PC-3 (cell line): Measurements from ENCODE around the gene NAPEPLD. TPM values are rescaled to one million over a fixed set of nuclear protein-coding genes. Genes with fewer than 3 reads are reported as not detected.
"Not testable (repeated sequence)": the region's sequence is repeated elsewhere in the genome, so short reads cannot be mapped to it uniquely, and the experiment has no call there.

Source experiments
- ATAC-seq: fragments of 200-7000 bp; cut with Tn5 transposase; 2 replicates; pipeline ENCODE4 v1.9.1; 2020; ENCODE audit warnings: mild to moderate bottlenecking, moderate library complexity
- BruUV-seq: library from RNA; stranded (reverse); fragments of 400-500 nt; replicated peaks from 2 replicates; lab custom pipeline; 2021; lab: Mats Ljungman, UMichigan
- CTCF ChIA-PET: fragments of 300-600 bp; sonication (Branson Sonifier 250); formaldehyde crosslinking; loops from one replicate; lab custom pipeline; 2022; ENCODE audit warnings: antibody characterized with exemption; lab: Charles Lee
- POLR2A ChIA-PET: fragments of 300-600 bp; sonication (Branson Sonifier 250); formaldehyde crosslinking; loops from one replicate; lab custom pipeline; 2022; ENCODE audit warnings: antibody characterized with exemption; ENCODE audit not compliant: unreplicated experiment; lab: Charles Lee
- DNase-seq: peaks from one replicate; pipeline ENCODE4 v3.0.0-alpha.2; 2015
- H2AFZ ChIP-seq: fragments of 300-600 bp; sonication (generic); 2 replicates; pipeline ENCODE4 v1.6.0; 2016; ENCODE audit warnings: antibody characterized with exemption, low read length
- H3F3A ChIP-seq: fragments of 300-600 bp; sonication (generic); one replicate; pipeline ENCODE4 v1.6.0; 2017; ENCODE audit warnings: antibody characterized with exemption, low read length, control low read depth, mild to moderate bottlenecking; ENCODE audit not compliant: unreplicated experiment
- H3K27ac ChIP-seq: fragments of 300-600 bp; sonication (generic); 2 replicates; pipeline ENCODE4 v1.5.1; 2016; ENCODE audit warnings: mild to moderate bottlenecking, low read length
- H3K27me3 ChIP-seq: fragments of 300-600 bp; sonication (generic); 2 replicates; pipeline ENCODE4 v1.6.1; 2016; ENCODE audit warnings: low read length, mixed read lengths
- H3K36me3 ChIP-seq: fragments of 300-600 bp; sonication (generic); 2 replicates; pipeline ENCODE4 v1.6.1; 2016; ENCODE audit warnings: low read depth, mixed run types, low read length, mixed read lengths
- H3K4me1 ChIP-seq: fragments of 300-600 bp; sonication (generic); 2 replicates; pipeline ENCODE4 v1.5.1; 2016; ENCODE audit warnings: low read length; ENCODE audit not compliant: insufficient read depth
- H3K4me2 ChIP-seq: fragments of 300-600 bp; sonication (generic); 2 replicates; pipeline ENCODE4 v1.6.0; 2016; ENCODE audit warnings: low read length
- H3K4me3 ChIP-seq: fragments of 300-600 bp; sonication (generic); 2 replicates; pipeline ENCODE4 v1.5.1; 2016; ENCODE audit warnings: mild to moderate bottlenecking, low read length, mixed read lengths
- H3K79me2 ChIP-seq: fragments of 300-600 bp; sonication (generic); 2 replicates; pipeline ENCODE4 v1.6.1; 2017; ENCODE audit warnings: low read length, mixed read lengths
- H3K9ac ChIP-seq: fragments of 300-600 bp; sonication (generic); 2 replicates; pipeline ENCODE4 v1.6.0; 2016; ENCODE audit warnings: mild to moderate bottlenecking, low read length
- H3K9me2 ChIP-seq: fragments of 300-600 bp; sonication (generic); replicated peaks from 2 replicates; pipeline ENCODE4 v1.6.1; 2016; ENCODE audit warnings: mixed run types, low read length, mixed read lengths
- H3K9me3 ChIP-seq: fragments of 300-600 bp; sonication (generic); 2 replicates; pipeline ENCODE4 v1.6.1; 2016; ENCODE audit warnings: low read length, mixed read lengths
- H4K20me1 ChIP-seq: fragments of 300-600 bp; sonication (generic); 2 replicates; pipeline ENCODE4 v1.6.1; 2016; ENCODE audit warnings: low read length, mixed read lengths
- CTCF ChIP-seq: fragments of 300-600 bp; sonication (generic); conservative IDR thresholded peaks from 2 replicates; pipeline ENCODE4 v1.5.1; 2017; ENCODE audit warnings: antibody characterized with exemption, low read depth, mild to moderate bottlenecking, low read length
- EZH2 ChIP-seq: fragments of 300-600 bp; sonication (generic); IDR thresholded peaks from one replicate; pipeline ENCODE4 v1.6.1; 2017; ENCODE audit warnings: antibody characterized with exemption, mild to moderate bottlenecking, low read length; ENCODE audit not compliant: unreplicated experiment
- EZH2phosphoT487 ChIP-seq: fragments of 300-600 bp; sonication (generic); IDR thresholded peaks from 2 replicates; pipeline ENCODE4 v1.6.1; 2018; ENCODE audit warnings: mild to moderate bottlenecking, antibody characterized with exemption, low read length, borderline replicate concordance
- intact Hi-C: fragments of 100-400 bp; cut with micrococcal nuclease; formaldehyde crosslinking; loops from 2 replicates; pipeline ENCODE4 v1.9.0; 2023
- total RNA-seq: library from RNA; depleted of rRNA; stranded (reverse); fragments of >200 nt; gene quantifications from 2 replicates; pipeline ENCODE4 v1.2.3, GENCODE V29; 2014

Gene NAPEPLD
- total RNA-seq, 1 experiment from 2014 or later: 2.5 TPM

- H3F3A ChIP-seq, CTCF ChIA-PET, H3K4me2 ChIP-seq, H3K36me3 ChIP-seq, H3K27ac ChIP-seq, H3K9me2 ChIP-seq, H4K20me1 ChIP-seq, ATAC-seq, intact Hi-C loops, POLR2A ChIA-PET, H3K9ac ChIP-seq, H2AFZ ChIP-seq, H3K9me3 ChIP-seq, BruUV-seq, DNase-seq, H3K4me3 ChIP-seq, H3K27me3 ChIP-seq, H3K4me1 ChIP-seq, H3K79me2 ChIP-seq: not testable (repeated sequence)
These were observed 6.6 kb upstream of the NAPEPLD start for GRCh38 chr7:103155331-103156024.

- Histone ChIP-seq H3K27ac (no peak overlapping the region), H3K9me3 (no peaks in the 10 kb centered on the region), H3K4me1 (peaks cover 11% of the 10 kb centered on the region), H3K79me2 (no peaks in the 10 kb centered on the region), H3K27me3 (no peaks in the 10 kb centered on the region), H4K20me1 (no peaks in the 10 kb centered on the region), H3F3A (no peaks in the 10 kb centered on the region), H2AFZ (no peak overlapping the region), H3K9ac (no peak overlapping the region), H3K36me3 (no peaks in the 10 kb centered on the region), H3K4me3 (no peak overlapping the region), H3K4me2 (no peak overlapping the region), H3K9me2 (no peaks in the 10 kb centered on the region)
- no TSS peak for BruUV-seq
- DNase-seq (no peak), ATAC-seq (no peak)
- intact Hi-C loops: no loop called here
- CTCF ChIA-PET: no interaction called here
- POLR2A ChIA-PET: no interaction called here
- no peak for TF ChIP-seq EZH2
- no peak for TF ChIP-seq EZH2phosphoT487
- TF ChIP-seq CTCF: no peak
These were observed 5.1 kb upstream of the NAPEPLD start for GRCh38 chr7:103154042-103154441.

- H3K27me3 ChIP-seq, ATAC-seq, H3K9me2 ChIP-seq, H3K9me3 ChIP-seq, DNase-seq, H3K27ac ChIP-seq, H3F3A ChIP-seq, BruUV-seq, H3K4me2 ChIP-seq, POLR2A ChIA-PET, H2AFZ ChIP-seq, H3K36me3 ChIP-seq, H3K4me3 ChIP-seq, H3K79me2 ChIP-seq, H4K20me1 ChIP-seq, intact Hi-C loops, H3K9ac ChIP-seq: not testable (repeated sequence)
- CTCF ChIA-PET: interaction anchor here (0.6 kb wide), 1 partner anchor 404 kb away, joined by 3 read pairs; the partner anchor contains the start of gene FAM185A
- H3K4me1 ChIP-seq: peaks cover 11% of the 10 kb centered on the region
These were observed 4.1 kb upstream of the NAPEPLD start for GRCh38 chr7:103152744-103153617.

- H3K4me1 ChIP-seq: peaks cover 14% of the 10 kb centered on the region
- CTCF ChIA-PET: interaction anchor here (0.6 kb wide), 1 partner anchor 404 kb away, joined by 3 read pairs; the partner anchor contains the start of gene FAM185A
- H3K4me3 ChIP-seq, H3K27me3 ChIP-seq, BruUV-seq, H3K4me2 ChIP-seq, ATAC-seq, H3F3A ChIP-seq, H3K27ac ChIP-seq, DNase-seq, H4K20me1 ChIP-seq, H3K9me2 ChIP-seq, intact Hi-C loops, H2AFZ ChIP-seq, H3K36me3 ChIP-seq, H3K9ac ChIP-seq, POLR2A ChIA-PET, H3K9me3 ChIP-seq: not testable (repeated sequence)
- peaks cover 17% of the 10 kb centered on the region for H3K79me2 ChIP-seq
These were observed 3.2 kb upstream of the NAPEPLD start for GRCh38 chr7:103151993-103152676.
